ENCODE measurements around the gene PRSS3. TPM values are rescaled to one million over a fixed set of nuclear protein-coding genes. Genes with fewer than 3 reads are reported as not detected.
A peak's percentile ranks its signal among the peaks of the same experiment; 100 is the strongest.
"Not testable (repeated sequence)": the region's sequence is repeated elsewhere in the genome, so short reads cannot be mapped to it uniquely, and the experiment has no call there.

PRSS3 gene
- total and polyA plus RNA-seq, 8 donors = 1.8 to 91.2 (median 13.2) TPM; not detected in 1

DNA sequence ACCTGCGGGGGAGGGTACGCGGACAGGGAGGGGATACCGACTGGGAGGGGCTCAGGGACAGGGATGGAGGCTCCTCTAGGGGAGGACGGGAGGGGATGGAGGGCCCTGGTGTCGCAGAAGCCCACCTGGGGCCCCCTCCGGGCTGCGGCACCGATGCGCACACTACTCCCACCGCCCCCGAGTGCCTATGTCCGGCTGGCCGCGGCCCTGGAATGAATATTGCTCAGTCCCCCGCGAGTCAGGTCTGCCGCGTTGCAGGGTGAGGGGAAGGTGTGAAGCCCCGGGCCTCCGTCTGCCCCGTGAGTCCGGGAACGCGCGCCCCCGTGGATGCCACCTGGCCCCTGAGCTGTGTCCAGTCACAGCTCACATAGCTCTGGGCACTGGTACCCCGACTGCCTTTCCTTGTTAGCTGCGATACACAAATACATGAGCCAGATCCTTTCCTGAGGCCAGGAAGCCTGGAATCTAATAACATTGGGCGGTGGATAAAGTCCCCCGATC is 44.5 kb upstream of the PRSS3 start:
- peak in 1 of 2 donors; percentile 32 for DNase-seq
- 3 to 14% (median 8%) methylated on average over 16 to 31 of the region's 31 CpGs for WGBS, 5 donors
- Histone ChIP-seq H3K27me3 (peaks cover 6 to 84% (median 25%) of the 10 kb centered on the region in 3 donors), H3K4me3 (peak overlapping the region; percentile 27 to 54 (median 35)), H3K27ac (peak overlapping the region in 3 of 5 donors; percentile 24 to 41 (median 28)), H3K36me3 (no peaks in the 10 kb centered on the region), H3K9me3 (peaks cover 0 to 4% (median 0%) of the 10 kb centered on the region in 4 donors), H3K4me1 (peaks cover 12 to 30% (median 21%) of the 10 kb centered on the region in 4 donors)
- intact Hi-C loops (cut with DNase I; ENCODE audit: low total_unique reads) = no loop called here
- TF ChIP-seq, protein P1, sequence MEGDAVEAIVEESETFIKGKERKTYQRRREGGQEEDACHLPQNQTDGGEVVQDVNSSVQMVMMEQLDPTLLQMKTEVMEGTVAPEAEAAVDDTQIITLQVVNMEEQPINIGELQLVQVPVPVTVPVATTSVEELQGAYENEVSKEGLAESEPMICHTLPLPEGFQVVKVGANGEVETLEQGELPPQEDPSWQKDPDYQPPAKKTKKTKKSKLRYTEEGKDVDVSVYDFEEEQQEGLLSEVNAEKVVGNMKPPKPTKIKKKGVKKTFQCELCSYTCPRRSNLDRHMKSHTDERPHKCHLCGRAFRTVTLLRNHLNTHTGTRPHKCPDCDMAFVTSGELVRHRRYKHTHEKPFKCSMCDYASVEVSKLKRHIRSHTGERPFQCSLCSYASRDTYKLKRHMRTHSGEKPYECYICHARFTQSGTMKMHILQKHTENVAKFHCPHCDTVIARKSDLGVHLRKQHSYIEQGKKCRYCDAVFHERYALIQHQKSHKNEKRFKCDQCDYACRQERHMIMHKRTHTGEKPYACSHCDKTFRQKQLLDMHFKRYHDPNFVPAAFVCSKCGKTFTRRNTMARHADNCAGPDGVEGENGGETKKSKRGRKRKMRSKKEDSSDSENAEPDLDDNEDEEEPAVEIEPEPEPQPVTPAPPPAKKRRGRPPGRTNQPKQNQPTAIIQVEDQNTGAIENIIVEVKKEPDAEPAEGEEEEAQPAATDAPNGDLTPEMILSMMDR (IDR thresholded peaks at IDR 0.05) = no peak
- TF ChIP-seq POLR2A (IDR thresholded peaks at IDR 0.05) (no peak), EP300 (IDR thresholded peaks at IDR 0.05) (no peak), POLR2AphosphoS5 (IDR thresholded peaks at IDR 0.05) (no peak)

DNA sequence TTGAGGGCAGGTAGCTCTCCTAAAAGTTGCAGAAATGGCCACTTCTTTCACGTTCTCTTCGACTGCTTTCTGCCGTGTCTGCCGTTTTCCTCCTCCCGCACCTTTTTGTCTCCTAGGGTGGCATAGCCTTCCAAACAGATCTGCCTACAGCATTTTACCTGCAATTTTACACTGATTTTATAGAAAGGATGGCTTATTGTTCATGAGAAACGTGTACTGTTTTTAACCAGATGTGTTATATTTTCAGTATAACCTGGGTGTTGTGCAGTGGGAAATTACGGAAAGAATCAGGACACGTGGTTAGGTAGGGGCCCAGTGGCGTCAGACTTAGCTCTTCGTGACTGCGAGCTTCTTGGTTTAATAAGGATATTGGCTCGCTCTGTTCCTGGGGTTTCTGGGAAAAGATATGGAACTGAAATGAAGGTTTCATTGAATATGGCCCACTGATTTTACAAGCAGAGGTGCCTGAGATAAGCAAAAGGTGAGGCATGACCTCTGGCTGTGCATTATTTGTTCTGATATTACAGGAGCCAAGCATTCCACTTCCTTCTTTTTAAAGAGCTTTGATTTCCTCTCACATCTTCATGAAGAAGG is 43.7 kb upstream of the PRSS3 start:
- Histone ChIP-seq H3K27ac (peak overlapping the region in 2 of 5 donors; percentile 24 to 41), H3K27me3 (peaks cover 6 to 83% (median 25%) of the 10 kb centered on the region in 3 donors), H3K9me3 (peaks cover 0 to 4% (median 0%) of the 10 kb centered on the region in 4 donors), H3K36me3 (no peaks in the 10 kb centered on the region), H3K4me1 (peaks cover 12 to 30% (median 21%) of the 10 kb centered on the region in 4 donors), H3K4me3 (peak overlapping the region in 1 of 4 donors; percentile 54)
- DNase-seq = peak in 1 of 2 donors; percentile 19
- 29 to 50% (median 42%) methylated on average over 12 of the region's 12 CpGs for WGBS, 5 donors
- no peak for TF ChIP-seq POLR2AphosphoS5 (IDR thresholded peaks at IDR 0.05)
- TF ChIP-seq, protein P1 (IDR thresholded peaks at IDR 0.05) = no peak
- TF ChIP-seq EP300 (IDR thresholded peaks at IDR 0.05) = no peak
- no peak for TF ChIP-seq POLR2A (IDR thresholded peaks at IDR 0.05)
- intact Hi-C loops (cut with DNase I; ENCODE audit: low total_unique reads) = no loop called here

DNA sequence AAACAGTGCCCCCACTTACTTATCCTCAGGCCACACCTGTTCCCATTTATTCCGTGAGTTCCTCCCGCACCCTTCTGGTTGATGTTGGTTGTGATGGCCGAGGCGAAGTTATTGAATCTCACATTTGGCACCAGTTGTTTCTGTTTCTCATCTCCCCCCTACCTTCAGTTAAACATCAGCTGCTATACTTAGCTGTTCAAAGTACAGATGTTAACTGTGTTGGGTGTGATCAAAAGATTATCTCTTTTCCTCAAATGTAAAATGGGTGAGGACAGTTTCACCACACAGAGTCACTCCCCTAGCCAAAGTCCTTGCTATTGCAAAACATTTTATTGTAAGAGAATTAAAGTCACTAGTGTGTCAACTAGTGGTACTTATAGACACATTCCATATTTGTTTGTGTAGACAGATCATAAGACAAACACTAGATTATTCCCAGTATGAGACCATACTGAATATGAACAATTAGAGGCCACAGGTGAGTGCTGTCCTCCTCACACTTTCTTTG is 43.2 kb upstream of the PRSS3 start:
- peaks cover 0 to 4% (median 0%) of the 10 kb centered on the region in 4 donors for H3K9me3 ChIP-seq
- intact Hi-C loops (cut with DNase I; ENCODE audit: low total_unique reads) = no loop called here
- WGBS, 5 donors = 29 to 44% (median 30%) methylated on average over 4 of the region's 4 CpGs
- peak in 1 of 2 donors; percentile 20 for DNase-seq
- peaks cover 12 to 30% (median 21%) of the 10 kb centered on the region in 4 donors for H3K4me1 ChIP-seq
- peak overlapping the region in 1 of 4 donors; percentile 54 for H3K4me3 ChIP-seq
- H3K27me3 ChIP-seq = peaks cover 6 to 79% (median 25%) of the 10 kb centered on the region in 3 donors
- H3K36me3 ChIP-seq = no peaks in the 10 kb centered on the region
- TF ChIP-seq POLR2AphosphoS5 (IDR thresholded peaks at IDR 0.05) (no peak), EP300 (IDR thresholded peaks at IDR 0.05) (no peak), POLR2A (IDR thresholded peaks at IDR 0.05) (no peak)
- TF ChIP-seq, protein P1 (IDR thresholded peaks at IDR 0.05) = no peak
- peak overlapping the region in 1 of 5 donors; percentile 41 for H3K27ac ChIP-seq

DNA sequence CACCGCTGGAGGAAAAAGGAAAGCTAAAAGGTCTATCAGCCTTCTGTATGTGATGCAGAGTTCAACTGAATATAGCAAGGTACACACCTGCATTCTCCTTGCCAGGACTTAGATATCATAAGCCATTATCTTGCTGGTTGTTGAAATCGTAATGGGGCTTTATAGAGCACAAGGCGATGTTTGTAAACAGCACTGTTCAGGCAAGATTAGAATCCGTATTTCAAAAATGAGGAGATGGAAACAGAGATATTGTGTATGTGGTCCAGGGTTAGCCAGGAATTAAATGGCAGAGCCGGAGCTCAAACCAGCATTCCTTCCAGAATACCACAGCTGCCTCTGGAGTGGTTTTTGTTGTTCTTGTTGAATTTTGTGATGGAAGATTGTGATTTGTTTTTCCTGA is 42.6 kb upstream of the PRSS3 start:
- DNase-seq; H3K27ac ChIP-seq; H3K9me3 ChIP-seq; intact Hi-C loops (cut with DNase I; ENCODE audit: low total_unique reads); H3K36me3 ChIP-seq; H3K4me3 ChIP-seq: not testable (repeated sequence)
- peaks cover 6 to 78% (median 25%) of the 10 kb centered on the region in 3 donors for H3K27me3 ChIP-seq
- peaks cover 12 to 30% (median 21%) of the 10 kb centered on the region in 4 donors for H3K4me1 ChIP-seq
- 32 to 54% (median 35%) methylated on average over 5 of the region's 5 CpGs for WGBS, 5 donors

Measured in stomach (tissue), 9 donors.